Stimulated activated CD8-positive, alpha-beta memory T cell treated with anti-CD3 and anti-CD28 coated beads, Interleukin-12 subunit alpha, Interleukin-12 subunit beta, amount 100 ng/mL, for 24 hours (primary cell): ENCODE measurements around the gene TMEM69.
"Not testable (repeated sequence)": the region's sequence is repeated elsewhere in the genome, so short reads cannot be mapped to it uniquely, and the experiment has no call there.

Experiments
- DNase-seq: peaks from one replicate; pipeline ENCODE4 v3.0.0-alpha.2; 2020; ENCODE audit errors: extremely low read depth

TMEM69 gene

DNA sequence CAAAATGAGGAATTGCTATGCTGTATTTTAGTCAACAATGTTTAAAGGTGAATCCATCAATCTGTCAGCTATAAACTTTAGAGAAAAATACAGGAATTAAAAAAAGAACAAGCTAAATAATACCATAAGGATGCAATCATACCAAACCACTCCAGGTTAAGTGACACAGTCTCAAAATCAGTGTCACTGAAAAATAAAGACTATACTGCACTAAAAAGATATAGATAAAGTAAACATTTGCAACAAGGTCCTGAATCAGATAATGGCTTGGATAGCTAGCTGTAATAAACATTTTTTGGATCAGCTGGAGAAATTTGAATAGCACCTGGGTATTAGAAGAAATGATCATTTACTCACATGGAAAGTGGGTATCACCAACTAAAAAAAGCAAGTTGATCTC is 9.5 kb upstream of the TMEM69 start:
- no peak for DNase-seq

GRCh38 chr1:45679123-45679522 is 8.9 kb upstream of the TMEM69 start:
- DNase-seq = no peak

- DNase-seq = no peak
Observed at GRCh38 chr1:45682942-45683341, 5.0 kb upstream of the TMEM69 start.

DNA sequence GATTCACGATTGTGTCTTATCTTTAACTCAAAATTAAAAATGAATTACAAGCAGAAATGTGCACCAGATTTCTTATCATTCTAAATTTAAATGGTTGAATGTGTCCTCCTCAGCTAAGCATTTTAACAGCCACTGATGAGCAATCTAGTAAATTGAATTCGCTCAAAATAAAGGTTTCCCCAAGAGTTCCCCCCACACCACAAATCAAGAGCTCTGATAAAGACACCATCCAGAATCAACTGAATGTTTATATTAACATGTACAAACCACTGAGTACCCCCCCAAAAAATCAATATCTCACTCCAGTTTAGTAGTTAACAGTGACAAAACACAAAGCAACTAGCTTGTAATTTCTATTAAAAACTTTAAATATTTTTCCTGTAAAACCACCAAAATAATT is 3.6 kb upstream of the TMEM69 start:
- DNase-seq = no peak

- DNase-seq = no peak
Observed at GRCh38 chr1:45685308-45686014, 2.5 kb upstream of the TMEM69 start.

DNA sequence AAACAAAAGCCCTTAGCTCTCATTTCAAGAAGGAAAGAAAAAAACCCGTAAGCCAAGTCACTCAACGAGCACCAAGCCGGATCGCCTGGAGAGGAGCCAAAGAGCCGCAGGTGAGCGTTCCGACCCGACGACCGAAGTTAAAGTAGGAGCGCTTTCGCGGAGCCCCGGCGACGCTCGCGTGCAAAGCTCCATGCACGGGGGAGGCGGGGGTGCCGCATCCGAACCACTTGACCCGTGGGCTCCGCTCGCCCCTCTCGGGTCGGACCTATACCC is 2.0 kb upstream of the TMEM69 start:
- no peak for DNase-seq

GRCh38 chr1:45686288-45687013 is 1.5 kb upstream of the TMEM69 start, which contains the start of gene GPBP1L1:
TSS of gene GPBP1L1 (minus strand) at chr1:45686533. CDS start at chr1:45659087, 27,446 bp downstream.
- DNase-seq = peak; percentile 96

DNA sequence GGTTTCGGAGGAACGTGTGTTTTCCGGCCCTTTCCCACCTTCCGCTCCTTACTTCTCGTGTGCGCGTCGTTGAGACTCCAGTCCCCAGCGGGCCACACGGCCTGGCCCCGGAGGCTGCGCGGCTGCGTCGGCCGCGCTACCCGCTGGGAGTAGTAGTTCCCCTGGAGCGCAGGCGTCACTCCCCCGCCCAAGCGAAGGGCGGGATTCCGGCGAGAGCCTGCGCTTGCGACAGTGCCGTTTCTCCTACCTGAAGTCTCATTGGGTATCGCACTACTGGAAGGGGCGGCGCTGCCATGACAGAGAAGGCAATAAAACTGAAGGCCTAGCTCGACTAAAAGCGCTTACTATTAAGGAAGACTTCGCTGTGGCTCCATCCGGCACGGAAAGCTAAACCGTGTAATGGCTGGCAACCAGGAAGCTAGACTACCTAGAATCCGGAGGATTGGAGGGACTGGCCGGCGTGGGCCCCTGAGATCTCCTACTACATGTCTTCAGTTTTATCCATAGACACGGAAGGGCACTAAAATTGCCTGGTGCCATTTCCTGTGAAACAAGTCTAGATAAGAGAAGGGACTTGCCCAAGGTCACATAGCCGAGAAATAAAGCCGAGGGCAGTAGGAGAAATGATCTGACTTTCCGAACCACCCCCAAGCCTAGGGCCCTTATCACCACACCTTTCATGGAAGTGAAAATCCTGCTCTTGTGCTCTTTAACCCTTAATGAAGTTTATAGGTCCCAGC is 797 bp upstream of the TMEM69 start:
- peak; percentile 88 for DNase-seq

- DNase-seq = not testable (repeated sequence)
Observed at GRCh38 chr1:45693811-45694210, 5.8 kb downstream of the TMEM69 start.

DNA sequence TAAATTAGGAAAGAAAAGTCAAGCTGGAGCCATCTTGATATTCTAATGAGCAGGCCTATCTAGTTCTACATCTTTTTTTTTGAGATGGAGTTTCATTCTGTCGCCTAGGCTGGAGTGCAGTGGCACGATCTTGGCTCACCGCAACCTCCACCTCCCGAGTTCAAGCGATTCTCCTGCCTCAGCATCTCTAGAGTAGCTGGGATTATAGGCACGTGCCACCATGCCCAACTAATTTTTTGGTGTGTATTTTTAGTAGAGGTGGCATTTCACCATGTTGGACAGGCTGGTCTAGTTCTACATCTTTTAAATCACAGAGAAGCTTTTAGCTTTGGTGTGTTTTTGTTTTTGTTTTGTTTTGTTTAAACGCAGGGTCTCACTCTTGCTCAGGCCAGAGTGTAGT is 6.8 kb downstream of the TMEM69 start:
- no peak for DNase-seq

DNA sequence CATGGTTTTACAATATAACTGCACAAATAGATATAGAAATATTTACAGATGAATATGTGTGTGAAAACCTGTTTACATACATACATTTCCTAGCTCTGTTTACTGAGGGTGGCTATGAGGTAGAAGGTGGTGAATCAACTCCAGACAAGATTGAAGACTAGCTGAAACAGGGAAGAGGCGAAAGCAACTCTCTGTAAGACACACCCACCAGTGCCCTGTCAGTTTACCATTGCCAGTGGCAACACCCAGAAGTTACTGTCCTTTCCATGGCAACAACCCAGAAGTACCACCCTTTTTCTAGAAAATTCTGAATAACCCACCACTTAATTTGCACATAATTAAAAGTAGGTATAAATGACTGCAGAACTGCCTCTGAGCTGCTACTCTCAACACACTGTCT is 16.7 kb downstream of the TMEM69 start:
- DNase-seq = no peak

DNA sequence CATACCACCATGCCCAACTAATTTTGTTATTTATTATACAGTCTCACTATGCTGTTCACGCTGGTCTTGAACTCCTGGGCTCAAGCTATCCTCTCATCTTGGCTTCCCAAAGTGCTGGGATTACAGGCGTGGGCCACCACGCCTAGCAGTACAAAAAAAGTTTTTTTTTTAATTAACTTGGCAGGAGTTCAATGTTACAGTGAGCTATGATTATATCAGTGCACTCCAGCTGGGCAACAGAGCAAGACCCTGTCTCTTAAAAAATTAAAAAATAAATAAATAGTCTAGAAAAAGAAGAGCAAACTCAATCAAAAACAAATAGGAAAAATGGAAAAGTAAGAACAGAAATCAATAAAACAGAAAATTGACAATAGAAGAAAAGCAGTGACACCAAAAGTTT is 25.7 kb downstream of the TMEM69 start:
- no peak for DNase-seq

- DNase-seq = no peak
Observed at GRCh38 chr1:45716700-45717099, 28.7 kb downstream of the TMEM69 start.

- not testable (repeated sequence) for DNase-seq
Observed at GRCh38 chr1:45717386-45717785, 29.4 kb downstream of the TMEM69 start.

- no peak for DNase-seq
Observed at GRCh38 chr1:45718289-45718688, 30.3 kb downstream of the TMEM69 start.

DNA sequence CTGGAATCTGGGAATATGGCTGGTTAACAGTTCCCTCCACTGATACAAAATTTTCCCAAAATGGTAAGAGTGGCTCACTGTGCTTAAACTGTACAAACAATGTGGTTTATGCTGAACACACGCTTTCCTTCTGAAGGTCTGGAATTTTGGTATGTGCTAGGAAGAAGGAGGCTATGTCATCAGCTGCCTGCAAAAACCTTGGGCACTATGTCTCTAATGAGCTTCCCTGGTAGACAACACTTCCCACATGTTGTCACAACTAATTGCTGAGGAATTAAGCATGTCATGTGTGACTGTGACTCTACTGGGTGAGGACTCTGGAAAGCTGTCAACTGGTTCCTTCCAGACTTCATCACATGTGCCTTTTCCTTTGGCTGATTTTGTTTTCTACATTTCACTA is 33.2 kb downstream of the TMEM69 start:
- no peak for DNase-seq

DNA sequence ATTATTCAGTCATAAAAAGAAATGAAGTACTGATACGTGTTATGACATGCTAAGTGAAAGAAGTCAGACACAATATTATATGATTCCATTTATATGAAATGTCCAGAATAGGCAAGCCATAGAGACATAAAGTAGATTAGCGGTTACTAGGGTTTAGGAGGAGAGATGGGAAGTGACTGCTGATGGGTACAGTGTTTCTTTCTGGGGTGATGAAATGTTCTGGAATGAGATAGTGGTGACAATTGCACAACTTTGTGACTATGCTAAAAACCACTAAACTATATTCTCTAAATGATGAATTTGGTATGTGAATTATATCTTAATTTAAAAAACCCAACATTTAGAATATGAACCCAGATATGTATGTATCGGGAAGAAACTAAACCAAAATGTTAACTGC is 34.8 kb downstream of the TMEM69 start:
- no peak for DNase-seq

DNA sequence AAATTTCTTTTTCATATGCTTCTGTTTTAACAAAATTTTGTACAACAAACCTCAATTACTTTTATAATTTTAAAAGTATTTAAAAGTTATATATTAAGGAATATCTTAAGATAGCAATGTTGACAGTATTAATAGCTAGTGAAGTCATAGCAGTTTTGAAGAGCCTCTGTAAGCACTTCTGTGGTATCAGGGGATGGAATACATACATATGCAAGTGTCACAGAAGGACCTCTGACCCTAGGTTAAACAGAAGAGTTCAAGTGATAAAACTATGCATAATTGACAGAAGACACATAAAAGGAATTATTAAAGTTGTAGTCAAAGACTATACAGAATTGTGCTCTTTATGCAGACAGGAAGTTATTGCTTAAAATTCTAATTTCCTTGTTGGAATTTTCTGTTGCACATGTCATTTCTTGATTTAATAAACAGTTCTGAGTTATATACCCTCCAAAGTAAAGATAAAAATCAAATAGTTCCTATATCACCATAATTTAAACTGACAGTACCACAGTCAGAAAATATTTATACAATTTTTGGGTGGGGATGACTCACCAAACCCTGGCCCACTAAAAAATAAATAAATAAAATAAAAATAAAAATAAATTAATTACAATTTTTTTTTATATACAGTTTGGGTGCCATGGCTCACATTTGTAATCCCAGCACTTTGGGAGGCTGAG is 35.4 kb downstream of the TMEM69 start:
- no peak for DNase-seq

DNA sequence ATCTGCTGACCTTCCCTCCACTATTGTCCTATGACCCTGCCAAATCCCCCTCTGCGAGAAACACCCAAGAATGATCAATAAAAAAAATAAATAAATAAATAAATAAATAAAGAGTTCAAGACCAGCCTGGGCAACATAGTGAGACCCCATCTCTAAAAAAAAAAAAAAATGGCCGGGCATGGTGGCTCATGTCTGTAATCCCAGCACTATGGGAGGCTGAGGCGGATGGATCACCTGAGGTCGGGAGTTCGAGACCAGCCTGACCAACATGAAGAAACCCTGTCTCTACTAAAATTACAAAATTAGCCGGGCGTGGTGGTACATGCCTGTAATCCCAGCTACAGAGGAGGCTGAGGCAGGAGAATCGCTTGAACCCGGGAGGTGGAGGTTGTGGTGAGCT is 38.0 kb downstream of the TMEM69 start:
- DNase-seq = not testable (repeated sequence)

DNA sequence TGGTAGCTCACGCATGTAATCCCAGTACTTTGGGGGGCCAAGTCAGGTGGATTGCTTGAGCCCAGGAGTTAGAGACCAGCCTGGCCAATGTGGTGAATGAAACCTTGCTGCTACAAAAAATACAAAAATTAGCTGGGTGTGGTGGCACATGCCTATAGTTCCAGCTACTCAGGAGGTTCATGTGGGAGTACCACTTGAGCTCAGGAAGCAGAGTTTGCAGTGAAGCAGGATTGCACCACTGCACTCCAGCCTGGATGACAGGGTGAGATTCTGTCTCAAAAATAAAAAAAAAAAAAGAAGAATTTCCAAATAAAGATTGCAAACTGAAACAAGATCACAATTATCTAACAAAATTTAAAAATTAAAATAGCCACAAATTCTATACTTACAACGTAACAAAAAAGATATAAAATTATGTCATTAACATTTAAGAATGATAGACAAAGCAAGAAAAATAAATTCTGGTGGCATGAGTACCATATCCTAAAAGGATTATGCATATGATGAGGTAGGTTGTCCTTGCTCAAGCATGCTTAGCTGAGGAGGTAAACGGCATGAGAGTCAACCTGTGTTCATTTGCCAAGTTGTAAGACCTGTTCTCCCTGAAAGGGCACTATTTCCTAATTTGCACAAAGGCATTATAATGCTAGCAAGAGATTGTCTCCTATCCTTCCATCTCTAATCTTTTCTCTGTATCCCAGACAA is 42.2 kb downstream of the TMEM69 start:
- no peak for DNase-seq

DNA sequence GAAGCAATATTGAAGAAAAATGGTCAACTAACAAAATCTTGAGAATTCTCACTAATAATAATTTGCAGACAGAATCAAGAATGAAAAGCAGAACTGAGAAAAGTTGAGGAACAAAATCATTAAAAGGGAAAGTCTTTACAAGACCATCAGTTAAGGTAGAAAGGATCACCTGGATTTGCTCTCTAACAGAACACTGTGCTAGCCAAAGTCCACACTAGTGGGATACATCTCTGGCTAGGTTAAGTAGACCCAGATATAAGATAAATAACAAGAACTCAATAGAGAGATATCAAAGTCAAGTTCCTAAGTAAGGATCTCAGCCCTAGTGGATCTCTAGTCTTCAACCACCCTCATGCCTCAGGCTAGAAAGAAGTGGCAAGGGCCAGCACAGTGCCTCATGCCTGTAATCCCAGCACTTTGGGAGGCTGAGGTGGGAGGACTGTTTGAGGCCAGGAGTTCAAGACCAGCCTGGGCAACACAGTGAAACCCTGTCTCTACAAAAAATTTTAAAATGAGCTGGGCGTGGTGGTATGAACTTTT is 42.9 kb downstream of the TMEM69 start:
- no peak for DNase-seq
